Smooth muscle cell (in vitro differentiated cells): ENCODE results near the gene EFR3B. TPM values are rescaled to one million over a fixed set of nuclear protein-coding genes. Genes with fewer than 3 reads are reported as not detected.

Experiments used
- DNase-seq: peaks from one replicate; lab custom pipeline; 2025; ENCODE audit not compliant: unreplicated experiment; lab: John Stamatoyannopoulos, UW
- H2AFZ ChIP-seq: fragments of 200-600 bp; sonication (generic); 2 replicates; pipeline ENCODE4 v1.6.0; 2016; ENCODE audit warnings: antibody characterized with exemption, low read depth, mild to moderate bottlenecking
- H3F3A ChIP-seq: fragments of 200-600 bp; sonication (generic); 2 replicates; pipeline ENCODE4 v1.6.0; 2017; ENCODE audit warnings: antibody characterized with exemption, low read depth
- H3K27ac ChIP-seq: fragments of 200-600 bp; sonication (generic); 2 replicates; pipeline ENCODE4 v1.5.1; 2016; ENCODE audit warnings: low read depth, mild to moderate bottlenecking
- H3K27me3 ChIP-seq: fragments of 200-600 bp; sonication (generic); 2 replicates; pipeline ENCODE4 v1.6.1; 2016; ENCODE audit warnings: low read depth, mild to moderate bottlenecking
- H3K36me3 ChIP-seq: fragments of 200-600 bp; sonication (generic); 2 replicates; pipeline ENCODE4 v1.5.1; 2016; ENCODE audit warnings: low read depth
- H3K4me1 ChIP-seq: fragments of 200-600 bp; sonication (generic); 2 replicates; pipeline ENCODE4 v1.5.1; 2016; ENCODE audit warnings: low read depth
- H3K4me2 ChIP-seq: fragments of 200-600 bp; sonication (generic); 2 replicates; pipeline ENCODE4 v1.6.0; 2016; ENCODE audit warnings: mild to moderate bottlenecking
- H3K4me3 ChIP-seq: fragments of 200-600 bp; sonication (generic); 2 replicates; pipeline ENCODE4 v1.5.1; 2016; ENCODE audit warnings: mild to moderate bottlenecking
- H3K79me2 ChIP-seq: fragments of 200-600 bp; sonication (generic); 2 replicates; pipeline ENCODE4 v1.6.0; 2016; ENCODE audit warnings: low read depth, mild to moderate bottlenecking
- H3K9ac ChIP-seq: fragments of 200-600 bp; sonication (generic); 2 replicates; pipeline ENCODE4 v1.6.0; 2016; ENCODE audit warnings: low read depth
- H3K9me3 ChIP-seq: fragments of 200-600 bp; sonication (generic); replicated peaks from 2 replicates; pipeline ENCODE4 v1.5.1; 2016; ENCODE audit warnings: low read depth
- H4K20me1 ChIP-seq: fragments of 200-600 bp; sonication (generic); 2 replicates; pipeline ENCODE4 v1.6.0; 2016; ENCODE audit warnings: low read depth
- CTCF ChIP-seq: fragments of 200-600 bp; sonication (generic); IDR thresholded peaks from 2 replicates; pipeline ENCODE4 v1.5.1; 2017; ENCODE audit warnings: borderline replicate concordance, mild to moderate bottlenecking, antibody characterized with exemption; ENCODE audit not compliant: insufficient read depth, poor library complexity, severe bottlenecking
- WGBS: methylation state at CpG from one replicate; pipeline ENCODE4 v1.1.7; 2016; ENCODE audit warnings: low lambda C conversion rate; 5-methylcytosine and 5-hydroxymethylcytosine counted together
- polyA plus RNA-seq: library from polyadenylated mRNA; unstranded; fragments of >200 nt; fragmentation: Nextera tagmentation; extraction: Ambion mirVana; gene quantifications from 2 replicates; pipeline ENCODE4 v1.2.1, GENCODE V29; 2016
- total RNA-seq: library from RNA; depleted of rRNA; stranded (reverse); fragments of >200 nt; gene quantifications from 2 replicates; pipeline ENCODE4 v1.2.3, GENCODE V29; 2014

EFR3B gene
- total and polyA plus RNA-seq, 2 experiments from 2014 or later = 4.0 to 5.2 TPM

GRCh38 chr2:25103287-25103871 is 61.5 kb downstream of the EFR3B start:
- no peak overlapping the region for H3K9ac ChIP-seq

GRCh38 chr2:25104736-25105135 is 62.9 kb downstream of the EFR3B start:
- H2AFZ ChIP-seq = no peak overlapping the region
- no peak overlapping the region for H3K27ac ChIP-seq
- no peaks in the 10 kb centered on the region for H3K9me3 ChIP-seq
- no peaks in the 10 kb centered on the region for H3K79me2 ChIP-seq
- no peak overlapping the region for H3K4me3 ChIP-seq
- no peaks in the 10 kb centered on the region for H3K36me3 ChIP-seq
- TF ChIP-seq CTCF = no peak
- DNase-seq = no peak
- 85% methylated on average over 5 of the region's 5 CpGs for WGBS
- H3F3A ChIP-seq = no peaks in the 10 kb centered on the region
- H3K9ac ChIP-seq = no peak overlapping the region
- H3K27me3 ChIP-seq = no peaks in the 10 kb centered on the region
- no peaks in the 10 kb centered on the region for H3K4me1 ChIP-seq
- no peaks in the 10 kb centered on the region for H4K20me1 ChIP-seq
- no peak overlapping the region for H3K4me2 ChIP-seq

More at GRCh38 chr2:25103287-25103871, 61.5 kb downstream of the EFR3B start:
- no peaks in the 10 kb centered on the region for H3F3A ChIP-seq
- TF ChIP-seq CTCF = no peak
- H3K36me3 ChIP-seq = no peaks in the 10 kb centered on the region
- no peaks in the 10 kb centered on the region for H4K20me1 ChIP-seq
- no peak overlapping the region for H2AFZ ChIP-seq
- H3K4me3 ChIP-seq = no peak overlapping the region
- H3K27me3 ChIP-seq = no peaks in the 10 kb centered on the region
- no peaks in the 10 kb centered on the region for H3K9me3 ChIP-seq
- H3K79me2 ChIP-seq = no peaks in the 10 kb centered on the region
- DNase-seq = no peak
- H3K4me2 ChIP-seq = no peak overlapping the region
- 80% methylated on average over 16 of the region's 16 CpGs for WGBS
- H3K4me1 ChIP-seq = peaks cover 4% of the 10 kb centered on the region
- no peak overlapping the region for H3K27ac ChIP-seq

GRCh38 chr2:25105336-25106085 is 63.6 kb downstream of the EFR3B start:
- 68% methylated on average over 6 of the region's 6 CpGs for WGBS
- DNase-seq = no peak
- H4K20me1 ChIP-seq = no peaks in the 10 kb centered on the region

More at GRCh38 chr2:25105336-25106085, 63.6 kb downstream of the EFR3B start:
- no peaks in the 10 kb centered on the region for H3K27me3 ChIP-seq
- no peaks in the 10 kb centered on the region for H3K36me3 ChIP-seq
- H3K27ac ChIP-seq = peak overlapping the region; percentile 50
- no peaks in the 10 kb centered on the region for H3F3A ChIP-seq
- no peak for TF ChIP-seq CTCF
- no peak overlapping the region for H2AFZ ChIP-seq
- H3K9ac ChIP-seq = no peak overlapping the region
- H3K9me3 ChIP-seq = no peaks in the 10 kb centered on the region
- H3K4me2 ChIP-seq = no peak overlapping the region
- H3K79me2 ChIP-seq = no peaks in the 10 kb centered on the region
- H3K4me3 ChIP-seq = no peak overlapping the region
- no peaks in the 10 kb centered on the region for H3K4me1 ChIP-seq
